NCI-H1436 (cell line): ENCODE results near the gene MEGF11.

Experiments
- DNase-seq: peaks from one replicate; lab custom pipeline; 2025; lab: John Stamatoyannopoulos, UW

Gene MEGF11

GRCh38 chr15:66253418-66254088 is at the start of gene MEGF11:
TSS of gene MEGF11 (minus strand) at chr15:66253750. CDS start at chr15:66128403, 125,347 bp downstream.
- DNase-seq = peak; percentile 49

GRCh38 chr15:66302489-66303278 is 49.1 kb upstream of the MEGF11 start:
- no peak for DNase-seq

- no peak for DNase-seq
Observed at GRCh38 chr15:66298803-66299251, 45.3 kb upstream of the MEGF11 start.

GRCh38 chr15:66296186-66296585 is 42.6 kb upstream of the MEGF11 start:
- no peak for DNase-seq

GRCh38 chr15:66294932-66295235 is 41.3 kb upstream of the MEGF11 start:
- no peak for DNase-seq

- no peak for DNase-seq
Observed at GRCh38 chr15:66294157-66294931, 40.8 kb upstream of the MEGF11 start.

GRCh38 chr15:66293419-66294156 is 40.0 kb upstream of the MEGF11 start, which contains the start of gene DIS3L:
TSS of gene DIS3L (plus strand) at chr15:66293568. CDS start at chr15:66293597, 29 bp downstream.
- no peak for DNase-seq

GRCh38 chr15:66292571-66293418 is 39.2 kb upstream of the MEGF11 start:
- DNase-seq = no peak

GRCh38 chr15:66291816-66292570 is 38.4 kb upstream of the MEGF11 start:
- no peak for DNase-seq

GRCh38 chr15:66290518-66290917 is 37.0 kb upstream of the MEGF11 start:
- no peak for DNase-seq

- no peak for DNase-seq
Observed at GRCh38 chr15:66290007-66290406, 36.5 kb upstream of the MEGF11 start.

GRCh38 chr15:66288551-66289185 is 35.1 kb upstream of the MEGF11 start:
- DNase-seq = no peak

GRCh38 chr15:66288093-66288492 is 34.5 kb upstream of the MEGF11 start:
- DNase-seq = no peak

- peak; percentile 22 for DNase-seq
Observed at GRCh38 chr15:66287461-66288057, 34.0 kb upstream of the MEGF11 start.

GRCh38 chr15:66285533-66286280 is 32.2 kb upstream of the MEGF11 start:
- DNase-seq = no peak

GRCh38 chr15:66284271-66284670 is 30.7 kb upstream of the MEGF11 start:
- DNase-seq = no peak

- no peak for DNase-seq
Observed at GRCh38 chr15:66278671-66279070, 25.1 kb upstream of the MEGF11 start.

- no peak for DNase-seq
Observed at GRCh38 chr15:66278056-66278455, 24.5 kb upstream of the MEGF11 start.

- DNase-seq = no peak
Observed at GRCh38 chr15:66276546-66276945, 23.0 kb upstream of the MEGF11 start.
